CD4-positive, alpha-beta T cell treated with Interleukin-10 for 1 hour (primary cell): ENCODE data around the gene JAG2.

Experiments
- DNase-seq: peaks from one replicate; pipeline ENCODE4 v3.0.0-alpha.2; 2020

Gene JAG2

DNA sequence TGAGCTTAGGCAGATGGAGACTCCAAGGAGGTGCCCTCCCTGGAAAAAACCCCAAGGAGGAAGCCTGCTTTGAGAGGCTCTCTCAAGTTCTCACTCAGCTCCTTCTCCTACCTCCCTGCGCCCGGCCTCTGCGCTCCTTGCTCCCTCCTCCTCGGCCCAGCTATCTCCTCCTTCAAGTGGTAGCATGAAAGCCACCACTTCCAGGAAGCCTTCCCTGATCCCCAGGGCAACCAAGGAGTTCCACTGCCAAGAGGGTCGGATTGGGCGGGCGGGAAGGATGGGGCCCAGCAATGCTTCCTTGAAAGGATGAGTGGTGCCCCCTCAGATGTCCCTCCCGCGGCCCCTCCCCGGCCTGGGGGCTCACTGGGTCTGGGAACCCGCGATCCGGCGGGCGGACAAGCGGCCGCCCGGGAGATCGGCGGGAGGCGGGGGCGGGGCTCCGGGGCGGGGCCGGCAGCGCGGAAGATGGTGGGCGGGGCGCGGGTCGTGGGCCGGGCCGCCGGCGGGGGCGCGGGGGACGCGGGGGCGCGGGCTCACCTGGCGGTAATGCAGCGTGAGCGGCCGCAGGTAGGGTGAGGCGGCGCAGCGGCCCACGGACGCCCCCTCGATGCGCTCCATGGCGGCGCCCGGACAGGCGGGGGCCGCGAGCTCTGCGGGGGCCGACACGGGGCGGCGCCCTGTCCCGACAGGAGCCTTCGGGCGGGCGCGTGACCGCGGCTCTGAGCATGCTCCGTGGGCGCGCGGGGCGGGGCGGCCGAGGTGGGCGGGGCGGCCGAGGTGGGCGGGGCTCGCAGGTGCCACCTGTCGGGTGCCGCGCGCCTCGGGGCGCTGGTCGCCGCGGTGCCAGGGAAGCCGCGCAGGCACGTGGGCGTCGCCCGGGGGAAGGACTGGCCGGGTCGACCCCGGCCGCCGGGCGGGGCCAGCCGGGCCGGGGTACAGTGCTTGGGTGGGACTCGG is 12.3 kb upstream of the JAG2 start, which contains the start of gene NUDT14:
Gene NUDT14, minus strand, starts transcription at position 721 of the 957 bp plus-strand sequence. Its CDS starts 103 bp downstream, at position 618.
- peak; percentile 94 for DNase-seq

DNA sequence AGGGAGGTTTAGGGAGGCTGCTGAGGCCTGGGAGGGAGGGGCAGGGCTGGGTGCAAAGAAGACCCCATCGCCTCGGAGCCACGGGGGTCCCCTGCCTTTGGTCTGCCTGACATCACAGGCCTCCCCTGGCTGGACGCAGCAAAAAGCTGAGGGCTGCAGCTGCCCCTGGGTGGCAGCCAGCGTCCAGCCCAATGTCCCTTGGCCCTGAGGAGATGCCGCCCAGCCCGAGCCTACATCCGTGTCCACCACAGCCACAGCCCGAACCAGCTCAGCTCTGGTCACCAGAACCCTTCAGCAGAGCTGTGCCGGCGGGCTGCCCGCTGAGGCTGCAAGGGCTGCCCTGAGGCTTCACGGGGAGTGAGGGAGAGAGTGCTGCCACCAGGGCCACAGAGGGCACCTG is 10.6 kb upstream of the JAG2 start:
- no peak for DNase-seq

DNA sequence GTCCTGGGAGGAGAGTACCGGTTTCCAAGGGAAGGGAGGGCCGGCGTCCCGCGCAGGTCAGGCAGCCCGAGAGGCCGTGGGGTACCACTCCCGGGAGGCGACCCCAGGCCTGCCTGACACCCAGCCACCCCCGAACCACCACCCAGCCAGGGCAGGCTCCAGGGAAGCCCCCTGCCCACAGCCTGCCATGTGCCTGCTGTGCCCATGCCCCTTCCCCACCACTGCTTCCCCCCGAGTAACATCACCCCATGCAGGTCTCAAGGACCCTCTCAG is 10.2 kb upstream of the JAG2 start:
- DNase-seq: no peak

DNA sequence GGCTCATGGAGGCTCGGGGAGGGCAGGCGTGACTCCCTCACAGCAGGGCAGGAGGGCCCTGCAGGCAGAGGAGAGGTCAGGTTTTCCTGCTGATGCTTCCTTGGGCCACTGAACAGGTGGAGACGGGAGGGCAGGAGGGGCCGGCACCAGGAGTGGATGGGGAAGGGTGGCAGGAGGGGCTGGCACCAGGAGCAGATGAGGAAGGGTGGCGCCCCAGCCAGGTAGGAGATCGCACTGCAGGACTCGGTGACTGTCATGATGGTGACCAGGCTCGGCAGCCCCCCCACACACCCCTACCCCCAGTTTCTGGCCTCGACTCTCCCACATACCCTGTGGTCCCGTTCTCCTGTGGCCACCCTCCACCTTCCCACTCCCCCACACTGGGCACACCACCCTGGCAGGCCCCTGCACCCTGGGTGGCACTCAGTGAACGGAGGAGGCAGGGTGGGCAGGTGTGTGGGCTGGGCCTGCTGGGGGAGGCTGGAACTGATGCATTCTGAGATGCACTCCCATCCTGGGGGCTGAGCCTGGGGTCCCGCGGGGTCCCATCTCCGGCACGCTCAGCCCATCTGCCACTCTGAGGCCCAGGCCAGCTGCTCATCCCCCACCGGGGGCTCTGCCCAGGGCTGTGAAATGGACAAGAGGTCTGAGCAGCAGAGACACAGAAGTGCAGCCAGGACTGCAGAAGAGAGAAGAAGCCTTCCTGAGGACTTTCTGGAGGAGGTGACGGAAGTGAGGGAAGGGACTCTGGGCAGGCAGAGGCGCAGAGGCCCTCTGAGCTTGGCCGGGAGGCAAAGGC is 9.7 kb upstream of the JAG2 start:
- no peak for DNase-seq

DNA sequence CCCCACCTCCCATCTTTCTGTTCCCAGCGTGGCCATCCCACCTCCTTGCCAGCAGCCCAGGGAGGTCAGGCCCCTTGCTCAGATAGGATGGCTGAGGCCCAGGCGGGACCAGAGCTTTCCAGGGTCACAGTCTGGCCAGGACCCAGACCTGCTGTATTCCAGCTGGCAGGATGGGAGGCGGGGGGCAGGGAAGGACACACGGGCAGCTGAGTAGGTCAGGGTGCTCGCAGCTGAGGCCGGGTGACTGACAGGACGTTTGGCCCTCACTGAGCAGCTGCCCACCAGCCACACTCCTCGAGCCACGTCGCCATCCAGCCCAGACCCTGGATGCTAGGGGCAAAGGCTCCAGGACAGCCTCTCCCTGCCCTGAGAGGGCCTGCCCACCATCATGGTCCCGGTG is 8.5 kb upstream of the JAG2 start:
- no peak for DNase-seq

DNA sequence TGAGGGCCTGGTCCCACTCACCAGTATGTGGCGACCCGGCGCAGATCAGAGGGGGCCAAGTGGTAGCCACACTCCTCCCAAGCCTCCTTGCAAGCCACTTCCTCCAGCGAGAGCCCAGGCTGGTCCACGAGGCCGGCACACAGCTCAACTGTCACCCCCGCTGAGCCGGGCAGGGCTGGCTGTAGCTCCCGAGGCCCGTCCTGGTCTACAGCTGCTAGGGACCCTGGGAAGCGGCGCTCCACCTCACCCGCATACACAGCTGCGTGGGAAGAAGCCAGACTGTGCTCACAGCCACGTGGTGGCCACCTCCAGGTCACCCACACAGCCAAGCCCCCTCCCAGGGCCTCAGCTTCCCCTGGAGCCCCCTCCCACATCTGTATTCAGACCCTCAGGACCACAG is 7.9 kb upstream of the JAG2 start:
- DNase-seq: no peak

DNA sequence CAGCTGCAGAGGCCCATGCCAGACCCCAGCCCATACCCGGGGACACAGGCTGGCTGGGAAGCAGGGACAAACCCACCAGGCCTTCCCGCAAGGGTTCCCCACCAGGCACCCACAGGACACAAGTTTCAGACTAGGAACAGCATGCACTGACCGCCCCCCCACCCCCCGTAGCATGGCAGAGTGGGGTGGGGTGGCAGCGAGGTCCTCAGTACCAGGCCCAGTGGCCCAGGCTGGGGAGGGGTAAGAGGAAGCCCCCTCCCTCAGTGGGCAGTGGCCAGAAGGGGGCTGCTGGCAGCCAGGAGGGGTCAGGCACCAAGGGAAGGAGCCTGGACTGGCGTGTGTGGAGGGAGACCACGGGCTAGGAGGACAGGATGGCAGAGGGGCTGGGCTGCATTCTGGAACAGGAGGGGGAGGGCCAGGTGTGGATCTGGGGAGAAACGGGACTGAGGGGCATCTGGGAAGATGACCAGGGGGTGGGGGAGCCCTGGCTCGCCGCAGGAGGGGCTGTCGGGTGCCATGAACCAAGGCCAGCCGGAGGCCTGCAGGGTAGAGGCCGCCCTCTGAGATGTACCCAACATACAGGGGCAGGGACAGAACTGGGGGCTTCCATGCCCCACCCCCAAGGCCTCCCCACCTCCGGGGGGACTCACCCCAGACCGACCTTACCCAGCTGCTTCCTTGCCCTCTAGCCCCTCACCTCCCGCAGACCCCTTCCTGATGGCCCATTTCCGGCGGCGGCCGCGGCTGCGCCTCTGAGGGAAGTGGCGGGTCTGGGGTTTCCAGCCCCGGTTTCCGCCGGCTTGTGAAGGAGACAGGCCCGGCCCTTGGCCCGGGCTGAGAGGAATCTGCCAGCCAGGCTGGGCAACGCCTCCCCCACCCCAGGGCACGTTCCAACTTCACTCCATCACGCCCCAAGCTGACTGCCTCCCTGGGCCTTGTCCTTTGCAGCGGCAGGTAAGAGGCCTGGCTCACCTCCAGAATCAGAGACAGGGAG is 5.6 kb upstream of the JAG2 start:
- peak; percentile 59 for DNase-seq

DNA sequence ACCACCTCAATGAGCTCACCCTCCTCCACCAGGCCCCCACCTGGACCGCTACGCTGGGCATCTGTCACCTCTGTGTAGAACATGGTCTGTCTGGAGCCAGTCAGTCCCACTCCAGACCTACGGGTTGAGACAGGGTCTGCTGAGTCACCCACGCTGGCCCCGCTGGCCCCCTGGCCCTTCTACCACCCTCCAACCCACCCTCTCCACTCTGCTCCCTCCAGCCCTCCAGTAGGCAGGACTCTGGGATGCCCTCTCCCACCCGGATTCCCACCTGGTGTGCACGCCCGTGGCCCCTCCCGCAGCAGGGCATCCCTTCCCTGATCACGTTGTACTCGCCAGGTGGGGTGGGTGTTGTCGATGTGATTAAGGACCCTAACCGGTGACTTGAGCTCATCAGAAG is 4.6 kb upstream of the JAG2 start:
- DNase-seq: no peak

DNA sequence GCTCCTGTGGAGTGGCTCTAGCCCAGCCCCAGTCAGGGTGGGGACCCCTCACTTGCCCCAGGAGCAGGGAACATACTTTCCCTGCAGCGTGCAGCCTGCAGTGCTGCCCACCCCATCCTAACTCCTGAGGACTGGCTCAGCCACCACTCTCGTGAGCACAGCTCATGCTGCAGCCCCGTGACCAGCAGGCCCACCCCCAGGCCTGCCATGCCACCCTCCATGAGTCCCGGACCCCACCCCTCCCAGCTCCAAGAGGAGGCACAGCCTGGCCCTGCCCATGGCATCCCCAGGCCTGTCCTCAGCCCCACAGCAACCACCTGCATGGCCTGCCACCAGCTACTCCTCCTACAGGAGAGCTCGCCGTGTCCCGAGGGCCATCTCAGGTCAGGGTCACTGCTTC is 3.9 kb upstream of the JAG2 start:
- no peak for DNase-seq

DNA sequence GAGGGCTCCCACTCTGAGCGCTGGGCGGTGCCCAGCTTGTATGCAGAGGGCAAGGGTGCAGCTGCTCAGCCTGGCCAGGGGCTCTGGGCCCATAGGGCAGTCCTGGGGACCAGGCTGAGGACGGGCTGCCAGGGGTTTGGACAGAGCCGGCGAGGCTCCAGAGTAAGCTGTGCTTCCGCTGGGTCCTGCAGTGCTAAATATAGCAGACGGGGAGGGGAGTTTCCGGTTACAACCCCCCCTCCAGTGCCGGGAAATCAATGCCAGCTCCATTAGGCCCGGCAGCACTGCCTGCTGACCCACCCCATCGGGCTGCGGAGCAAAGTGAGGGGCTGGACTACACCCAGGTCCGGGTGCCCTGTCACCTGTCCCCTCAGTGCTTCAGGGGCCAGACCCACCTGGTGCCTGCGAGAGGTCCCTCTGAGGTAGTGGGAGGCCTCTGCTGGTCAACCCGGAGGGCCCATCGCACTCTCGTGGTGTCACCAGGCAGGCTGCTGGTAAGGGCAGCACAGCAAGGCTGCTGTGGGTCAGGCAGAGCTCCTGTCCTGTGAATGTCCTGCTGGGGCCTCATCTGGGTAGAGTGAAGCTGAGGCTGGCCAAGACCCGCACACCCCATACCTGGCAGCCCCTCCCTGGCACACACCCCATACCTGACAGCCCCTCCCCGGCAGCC is 2.6 kb upstream of the JAG2 start:
- DNase-seq: no peak

DNA sequence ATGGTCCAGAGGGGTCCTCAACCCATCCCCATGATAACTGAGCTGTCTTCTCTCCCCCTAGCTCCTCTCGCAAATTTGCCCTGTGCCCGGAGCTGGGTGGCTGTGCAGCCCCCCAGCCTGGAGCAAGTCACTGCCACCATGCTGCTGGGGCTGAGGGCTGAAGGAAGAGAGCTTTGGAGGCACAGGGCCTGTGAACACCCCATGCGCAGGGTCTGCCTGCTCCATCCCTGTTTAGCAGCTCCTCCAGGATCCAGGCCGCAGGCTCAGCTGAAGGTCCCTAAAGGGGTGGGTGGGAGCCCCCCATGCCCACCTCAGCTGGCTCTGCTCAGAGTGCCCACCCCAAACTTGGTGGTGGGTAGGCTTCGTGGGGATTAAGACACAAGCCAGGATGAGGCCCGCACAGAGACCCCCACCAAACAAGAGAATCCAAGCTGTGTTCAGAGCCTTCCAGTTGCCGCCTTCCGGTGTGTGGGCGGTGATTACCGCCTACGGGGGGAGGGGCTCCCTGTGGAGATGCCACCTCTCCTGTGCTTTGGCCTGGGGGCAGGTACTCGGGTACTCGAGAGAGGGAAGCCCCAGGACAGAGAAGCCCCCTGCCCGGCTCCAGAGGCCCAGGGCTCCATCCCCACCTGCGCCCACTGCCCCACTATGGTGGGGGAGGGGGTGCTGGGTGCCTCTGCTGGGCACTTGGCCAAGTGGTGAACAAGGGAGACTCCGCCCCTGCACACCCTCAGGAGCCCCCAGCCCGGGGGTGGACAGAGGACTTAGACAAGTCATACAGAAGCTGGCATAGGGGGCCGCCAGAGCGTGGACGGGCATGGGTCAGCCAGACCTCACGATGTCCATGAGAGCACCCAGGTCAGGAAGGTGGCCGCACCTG is 1.4 kb upstream of the JAG2 start:
- no peak for DNase-seq

DNA sequence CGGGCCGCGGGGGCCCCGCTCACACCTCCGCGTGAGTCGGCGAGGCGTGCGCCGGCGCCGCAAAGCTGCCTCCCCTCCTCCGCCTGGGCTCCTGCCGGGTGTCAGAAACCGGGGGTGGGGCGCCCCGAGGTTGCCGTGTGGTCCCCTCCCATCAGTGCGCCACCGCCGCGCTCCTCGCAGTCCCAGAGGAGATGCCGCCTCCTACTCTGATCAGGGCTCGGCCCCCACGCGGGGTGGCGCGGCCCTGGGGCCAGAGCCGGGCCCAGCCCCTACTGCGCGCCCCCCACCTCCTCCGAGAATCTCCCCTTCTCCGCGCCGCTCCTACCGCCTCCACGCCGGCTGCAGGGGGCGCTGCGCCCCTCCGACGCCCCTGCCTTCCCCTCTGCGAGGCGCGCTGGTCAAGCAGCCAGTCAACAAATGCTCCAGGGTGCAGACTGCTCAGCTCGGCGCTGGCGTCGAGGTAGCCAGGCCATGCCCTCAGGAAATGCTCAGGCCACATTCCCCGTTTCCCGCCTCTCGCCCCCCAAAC is 467 bp upstream of the JAG2 start:
- DNase-seq: peak; percentile 43

DNA sequence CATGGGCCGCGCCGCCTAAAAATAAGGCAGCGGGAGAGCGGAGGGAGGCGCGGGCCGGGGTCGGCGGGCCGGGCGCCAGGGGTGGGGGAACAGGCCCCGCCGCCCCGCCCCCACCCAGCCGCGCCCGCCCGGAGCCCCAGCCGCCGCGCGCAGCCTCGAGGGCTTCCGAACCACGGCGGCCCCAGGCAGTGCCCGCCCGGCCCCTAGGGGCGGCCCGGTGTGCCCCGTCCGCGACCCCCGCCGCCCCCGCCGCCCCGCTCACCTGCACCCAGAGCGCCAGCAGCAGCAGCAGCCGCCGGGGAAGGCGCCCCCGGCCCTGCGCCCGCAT is 519 bp downstream of the JAG2 start:
- DNase-seq: no peak

DNA sequence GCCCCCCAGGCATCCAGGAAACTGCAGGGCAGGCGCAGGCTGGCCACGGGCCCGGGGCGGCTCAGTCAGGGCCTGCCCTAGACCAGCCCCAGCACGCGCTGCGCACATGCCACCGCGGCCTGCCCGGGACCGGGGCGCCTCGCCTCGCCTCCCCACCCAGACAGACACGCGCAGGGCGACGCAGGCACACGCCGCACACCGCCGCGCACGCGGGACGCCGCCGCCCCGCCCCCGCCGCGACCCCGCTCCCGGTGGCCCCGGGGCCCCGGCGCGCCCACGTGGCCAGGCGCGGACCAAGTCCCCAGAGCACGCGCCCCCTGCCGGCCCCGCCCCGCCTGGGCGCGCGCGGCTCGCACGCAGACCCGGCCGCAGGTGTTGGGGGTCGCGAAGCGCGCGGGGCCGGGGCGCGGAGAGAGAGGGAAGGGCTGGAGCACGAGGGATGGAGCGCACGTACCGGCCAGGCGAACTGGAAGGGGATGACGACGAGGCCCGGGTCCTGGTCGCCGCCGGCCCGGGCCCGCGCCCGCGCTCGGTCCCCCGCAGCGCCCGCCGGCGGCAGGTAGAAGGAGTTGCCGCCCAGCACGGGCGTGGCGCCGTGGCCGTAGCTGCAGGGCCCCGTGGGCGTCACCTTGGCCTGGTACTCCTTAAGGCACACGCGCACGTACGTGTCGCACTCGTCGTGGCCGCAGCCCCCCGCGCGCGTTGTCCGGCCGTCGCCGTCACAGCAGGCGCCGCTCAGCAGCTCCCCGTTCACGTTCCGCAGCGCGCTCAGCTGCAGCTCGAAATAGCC is 1.1 kb downstream of the JAG2 start:
- DNase-seq: no peak

DNA sequence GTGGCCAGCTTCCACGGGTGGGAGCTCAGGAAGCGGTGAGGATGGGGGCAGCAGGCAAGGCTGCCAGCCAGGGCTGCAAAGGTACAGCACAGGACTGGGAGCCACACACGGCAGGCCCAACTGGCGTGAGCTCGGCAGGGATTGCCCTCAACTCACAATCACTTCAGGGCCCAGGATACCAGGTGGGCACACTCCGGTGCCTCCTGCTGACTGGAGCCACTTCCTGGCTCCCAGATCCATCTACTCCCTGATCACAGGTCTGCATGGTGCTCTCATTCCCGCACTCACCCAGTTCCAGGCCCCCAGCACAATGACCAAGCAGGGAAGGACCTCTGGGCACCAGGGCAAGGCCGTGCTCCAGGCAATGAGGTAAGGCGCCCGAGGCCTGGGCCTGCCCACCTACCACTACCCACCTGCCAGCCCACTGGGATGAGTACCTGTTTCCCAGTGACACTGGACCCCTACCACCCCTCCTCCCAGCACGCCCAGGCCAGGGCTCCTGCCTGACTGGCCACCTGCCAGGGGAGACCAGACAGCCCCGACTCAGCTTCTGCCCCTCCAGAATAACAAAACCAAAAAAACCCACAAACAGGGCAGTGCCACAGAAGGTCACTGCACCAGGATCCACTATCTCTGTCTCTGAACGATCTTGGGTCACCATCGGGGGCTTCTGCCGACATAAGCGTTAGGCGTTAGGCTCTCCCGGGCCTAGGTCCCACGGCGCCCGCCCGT is 1.8 kb downstream of the JAG2 start:
- no peak for DNase-seq

DNA sequence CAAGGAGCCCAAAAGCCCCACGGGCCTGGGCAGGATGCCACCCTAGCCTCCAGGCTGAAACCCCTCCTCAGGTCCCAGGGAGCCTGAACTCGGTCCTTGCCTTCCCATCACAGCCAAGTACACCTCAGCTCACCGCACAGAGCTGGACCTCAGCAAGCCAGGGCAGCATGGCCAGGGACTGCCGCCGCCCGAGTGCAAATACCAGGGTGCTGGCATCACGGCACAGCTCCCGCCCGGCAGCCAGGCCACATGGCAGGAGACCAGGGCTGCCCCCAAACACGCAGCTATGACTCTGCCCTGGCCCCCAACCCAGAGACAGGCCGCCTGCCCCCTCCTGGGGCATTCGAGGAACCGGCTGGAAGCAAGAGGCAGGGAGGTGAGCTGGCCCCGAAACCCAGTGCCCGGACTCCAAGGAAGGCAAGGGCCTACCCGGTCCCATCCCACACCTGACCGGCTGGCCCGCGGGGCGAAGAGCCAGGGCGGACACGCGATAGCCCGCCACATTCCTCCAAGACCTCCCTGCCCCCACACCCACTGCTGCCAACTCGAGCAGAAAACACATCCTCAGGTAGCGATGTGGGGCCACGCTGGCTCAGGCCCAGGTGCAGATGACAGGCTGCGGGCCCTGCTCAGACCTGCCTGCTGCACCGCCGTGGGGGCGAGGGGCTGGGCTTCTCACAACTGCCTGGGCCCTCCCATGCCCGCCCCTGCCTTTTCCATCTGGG is 2.7 kb downstream of the JAG2 start:
- DNase-seq: no peak

DNA sequence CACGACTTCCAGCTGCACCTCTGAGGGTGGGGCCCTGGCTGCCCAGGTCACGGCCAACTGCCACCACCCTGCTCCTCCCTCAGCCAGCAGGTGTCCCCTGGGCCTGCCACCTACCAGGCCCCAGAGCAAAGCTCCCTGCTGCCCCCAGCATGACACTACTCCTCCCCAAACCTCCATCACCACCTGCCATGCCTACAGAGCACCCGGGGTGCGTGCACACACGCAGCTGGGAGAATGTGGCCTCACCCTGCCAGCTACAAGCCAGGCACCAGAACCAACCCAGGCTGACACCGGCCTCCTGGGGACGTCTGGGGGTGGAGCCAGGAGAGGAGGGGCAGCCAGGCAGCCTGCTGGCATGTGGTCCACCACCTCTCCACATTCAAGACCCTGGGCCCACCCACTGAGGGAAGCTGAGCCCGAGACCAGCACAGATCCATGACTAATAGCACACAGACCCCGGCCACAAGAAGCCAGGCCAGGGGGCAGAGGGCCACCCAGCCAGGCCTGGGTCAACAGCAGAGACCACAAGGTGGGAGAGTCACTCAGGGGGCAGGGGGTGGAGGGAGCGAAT is 3.4 kb downstream of the JAG2 start:
- no peak for DNase-seq

DNA sequence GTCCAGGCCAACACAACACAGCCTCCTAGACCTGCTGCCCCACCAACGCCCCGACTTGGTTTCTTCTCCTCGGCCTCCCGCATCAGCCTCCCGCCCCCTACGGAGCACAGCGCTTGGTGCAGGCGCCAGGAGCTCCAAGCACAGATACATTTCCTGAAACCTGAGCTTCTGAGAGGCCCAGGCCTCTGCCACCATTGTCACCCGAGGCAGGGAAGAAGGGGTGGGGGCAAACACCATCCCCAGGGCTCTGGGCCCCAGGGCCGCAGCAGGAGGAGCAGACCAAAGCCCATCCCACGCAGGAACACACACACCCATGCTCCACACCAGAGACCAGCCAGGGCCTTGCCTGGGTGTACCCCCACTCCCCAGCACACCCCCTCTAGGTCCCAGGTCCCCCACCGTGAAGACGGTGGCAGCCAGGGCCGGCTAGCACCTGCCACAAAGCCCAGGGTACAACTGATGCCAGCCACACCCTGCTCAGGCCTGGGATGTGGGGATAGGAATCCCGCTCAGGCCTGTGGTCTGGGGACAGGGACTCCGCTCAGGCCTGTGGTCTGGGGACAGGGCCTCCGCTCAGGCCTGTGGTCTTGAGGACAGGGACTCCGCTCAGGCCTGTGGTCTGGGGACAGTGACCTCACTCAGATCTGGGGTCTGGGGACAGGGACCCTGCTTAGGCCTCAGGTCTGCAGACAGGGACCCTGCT is 5.4 kb downstream of the JAG2 start:
- DNase-seq: no peak
